ENCODE data around the gene MST1.

MST1 gene

DNA sequence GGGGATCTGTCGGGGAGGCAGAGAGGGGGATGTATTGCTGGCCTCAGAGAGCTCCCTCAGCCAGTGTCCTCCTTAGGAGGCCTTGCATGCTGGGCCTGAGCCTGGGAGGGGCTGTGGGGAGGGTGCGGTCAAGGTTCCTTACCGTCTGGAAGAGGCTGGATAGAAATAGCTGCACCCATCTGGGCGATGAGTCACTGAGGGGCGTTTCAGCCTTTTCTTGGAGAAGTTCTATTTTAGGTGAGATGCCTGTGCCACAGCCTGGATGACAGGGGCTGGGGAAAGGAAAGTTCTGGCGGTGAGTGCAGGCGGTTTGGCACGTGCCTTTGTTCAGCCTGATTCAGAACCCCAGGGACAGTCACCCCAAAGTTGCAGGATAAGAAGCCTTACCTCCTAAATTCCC is 50.8 kb downstream of the MST1 start:
- H3K4me2 ChIP-seq (ENCODE audit: low read length), result no peak overlapping the region
- no peaks in the 10 kb centered on the region for H3K9me2 ChIP-seq (ENCODE audit: low read depth, low read length)
- H3K36me3 ChIP-seq (ENCODE audit: insufficient read depth, low read length), result no peaks in the 10 kb centered on the region
- no peaks in the 10 kb centered on the region for H3K4me1 ChIP-seq (ENCODE audit: insufficient read depth, low read length, severe bottlenecking)
- no peak overlapping the region for H3K9ac ChIP-seq (ENCODE audit: low read length)
- H2AFZ ChIP-seq (ENCODE audit: low read length), result no peak overlapping the region
- H3K4me3 ChIP-seq (ENCODE audit: low read depth, low read length, poor library complexity, severe bottlenecking), result no peak overlapping the region
- H3K27me3 ChIP-seq (ENCODE audit: insufficient read depth, low read length), result no peaks in the 10 kb centered on the region
- no peaks in the 10 kb centered on the region for H3F3A ChIP-seq (ENCODE audit: insufficient read depth, low read length)
- H4K20me1 ChIP-seq (ENCODE audit: insufficient read depth, low read length), result no peaks in the 10 kb centered on the region
- TF ChIP-seq, protein P1, sequence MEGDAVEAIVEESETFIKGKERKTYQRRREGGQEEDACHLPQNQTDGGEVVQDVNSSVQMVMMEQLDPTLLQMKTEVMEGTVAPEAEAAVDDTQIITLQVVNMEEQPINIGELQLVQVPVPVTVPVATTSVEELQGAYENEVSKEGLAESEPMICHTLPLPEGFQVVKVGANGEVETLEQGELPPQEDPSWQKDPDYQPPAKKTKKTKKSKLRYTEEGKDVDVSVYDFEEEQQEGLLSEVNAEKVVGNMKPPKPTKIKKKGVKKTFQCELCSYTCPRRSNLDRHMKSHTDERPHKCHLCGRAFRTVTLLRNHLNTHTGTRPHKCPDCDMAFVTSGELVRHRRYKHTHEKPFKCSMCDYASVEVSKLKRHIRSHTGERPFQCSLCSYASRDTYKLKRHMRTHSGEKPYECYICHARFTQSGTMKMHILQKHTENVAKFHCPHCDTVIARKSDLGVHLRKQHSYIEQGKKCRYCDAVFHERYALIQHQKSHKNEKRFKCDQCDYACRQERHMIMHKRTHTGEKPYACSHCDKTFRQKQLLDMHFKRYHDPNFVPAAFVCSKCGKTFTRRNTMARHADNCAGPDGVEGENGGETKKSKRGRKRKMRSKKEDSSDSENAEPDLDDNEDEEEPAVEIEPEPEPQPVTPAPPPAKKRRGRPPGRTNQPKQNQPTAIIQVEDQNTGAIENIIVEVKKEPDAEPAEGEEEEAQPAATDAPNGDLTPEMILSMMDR (IDR thresholded peaks at IDR 0.05; ENCODE audit: low read length), result no peak
- no peak for TF ChIP-seq EZH2 (IDR thresholded peaks at IDR 0.05; ENCODE audit: borderline replicate concordance, low read length)
- no peaks in the 10 kb centered on the region for H3K79me2 ChIP-seq (ENCODE audit: insufficient read depth, low read length)
- no peak overlapping the region for H3K27ac ChIP-seq (ENCODE audit: low read depth, low read length, poor library complexity, severe bottlenecking)
- H3K9me3 ChIP-seq (ENCODE audit: low read length), result no peaks in the 10 kb centered on the region

DNA sequence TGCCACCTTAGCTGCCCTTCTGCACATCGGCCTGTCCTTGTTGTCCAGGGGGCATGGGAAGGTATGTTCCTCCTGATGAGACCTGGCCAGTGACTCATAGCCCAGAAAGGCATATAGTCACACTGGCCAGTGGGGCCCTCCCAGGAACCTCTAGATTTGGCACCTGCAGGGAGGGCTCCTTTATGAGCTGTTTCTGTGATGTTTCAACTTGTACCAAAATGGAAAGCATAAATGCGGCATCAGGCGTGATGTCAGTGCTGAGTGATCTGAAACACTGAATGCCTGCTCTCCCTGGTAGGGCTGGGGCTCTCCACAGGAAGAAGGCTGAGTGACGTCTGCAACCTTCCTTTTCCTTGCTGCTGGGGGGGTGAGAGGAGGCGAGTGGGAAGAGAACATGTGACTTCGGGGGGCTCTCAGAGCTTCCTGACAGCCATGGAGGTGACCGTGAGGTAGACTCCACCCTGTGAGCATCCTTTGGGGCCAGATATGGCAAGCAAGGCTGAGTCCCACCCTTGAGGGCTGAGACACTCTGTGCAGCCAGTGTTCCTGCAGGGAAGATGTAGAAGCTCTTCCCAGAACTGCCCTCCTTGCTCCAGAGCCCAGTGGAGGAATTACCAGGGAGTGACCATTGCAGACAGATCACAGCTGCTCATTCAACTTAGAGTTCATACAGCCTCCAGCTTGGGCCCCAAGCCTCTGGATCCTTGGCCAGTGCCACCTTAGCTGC is 52.2 kb downstream of the MST1 start:
- TF ChIP-seq, protein P1 (IDR thresholded peaks at IDR 0.05; ENCODE audit: low read length), result no peak
- no peak for TF ChIP-seq EZH2 (IDR thresholded peaks at IDR 0.05; ENCODE audit: borderline replicate concordance, low read length)
- no peak overlapping the region for H3K4me2 ChIP-seq (ENCODE audit: low read length)

DNA sequence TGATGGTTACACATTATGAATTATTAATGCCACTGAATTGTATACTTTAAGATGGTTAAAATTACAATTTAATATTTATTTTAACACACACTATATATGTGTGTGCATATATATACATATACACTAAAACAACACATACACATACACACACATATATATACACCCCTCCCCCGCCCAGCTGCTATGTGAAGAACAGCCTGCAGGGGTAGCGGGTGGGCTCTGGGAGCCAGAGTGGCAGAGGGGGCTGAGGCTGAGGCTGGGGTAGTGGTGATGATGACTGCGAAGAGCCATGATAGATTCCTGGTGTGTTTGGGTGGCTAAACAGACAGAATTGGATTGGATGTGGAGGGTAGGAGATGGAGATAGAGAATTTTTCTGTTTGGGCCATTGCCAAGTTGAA is 54.5 kb downstream of the MST1 start:
- Histone ChIP-seq H3K9me3 (ENCODE audit: low read length) (peaks cover 6% of the 10 kb centered on the region; the same call in 1 of the 2 replicates), H3K27me3 (ENCODE audit: insufficient read depth, low read length) (peaks cover 3% of the 10 kb centered on the region; the same call in 1 of the 2 replicates), H4K20me1 (ENCODE audit: insufficient read depth, low read length) (no peaks in the 10 kb centered on the region), H3F3A (ENCODE audit: insufficient read depth, low read length) (no peaks in the 10 kb centered on the region), H3K4me1 (ENCODE audit: insufficient read depth, low read length, severe bottlenecking) (no peaks in the 10 kb centered on the region), H3K4me2 (ENCODE audit: low read length) (no peak overlapping the region), H3K4me3 (ENCODE audit: low read depth, low read length, poor library complexity, severe bottlenecking) (no peak overlapping the region), H3K36me3 (ENCODE audit: insufficient read depth, low read length) (no peaks in the 10 kb centered on the region), H3K79me2 (ENCODE audit: insufficient read depth, low read length) (no peaks in the 10 kb centered on the region), H3K27ac (ENCODE audit: low read depth, low read length, poor library complexity, severe bottlenecking) (no peak overlapping the region), H3K9me2 (ENCODE audit: low read depth, low read length) (no peaks in the 10 kb centered on the region), H3K9ac (ENCODE audit: low read length) (no peak overlapping the region), H2AFZ (ENCODE audit: low read length) (no peak overlapping the region)
- no peak for TF ChIP-seq EZH2 (IDR thresholded peaks at IDR 0.05; ENCODE audit: borderline replicate concordance, low read length)
- TF ChIP-seq, protein P1 (IDR thresholded peaks at IDR 0.05; ENCODE audit: low read length), result no peak

More for the DNA sequence above, 52.2 kb downstream of the MST1 start:
- Histone ChIP-seq H3F3A (ENCODE audit: insufficient read depth, low read length) (no peaks in the 10 kb centered on the region), H3K36me3 (ENCODE audit: insufficient read depth, low read length) (no peaks in the 10 kb centered on the region), H3K9ac (ENCODE audit: low read length) (no peak overlapping the region), H3K27me3 (ENCODE audit: insufficient read depth, low read length) (no peaks in the 10 kb centered on the region), H3K27ac (ENCODE audit: low read depth, low read length, poor library complexity, severe bottlenecking) (no peak overlapping the region), H3K4me1 (ENCODE audit: insufficient read depth, low read length, severe bottlenecking) (no peaks in the 10 kb centered on the region), H3K9me2 (ENCODE audit: low read depth, low read length) (no peaks in the 10 kb centered on the region), H2AFZ (ENCODE audit: low read length) (no peak overlapping the region), H4K20me1 (ENCODE audit: insufficient read depth, low read length) (no peaks in the 10 kb centered on the region), H3K9me3 (ENCODE audit: low read length) (peaks cover under 1% of the 10 kb centered on the region; the same call in 1 of the 2 replicates), H3K4me3 (ENCODE audit: low read depth, low read length, poor library complexity, severe bottlenecking) (no peak overlapping the region), H3K79me2 (ENCODE audit: insufficient read depth, low read length) (no peaks in the 10 kb centered on the region)
